ENCODE data around the gene LRRTM3.

The LRRTM3 gene

DNA sequence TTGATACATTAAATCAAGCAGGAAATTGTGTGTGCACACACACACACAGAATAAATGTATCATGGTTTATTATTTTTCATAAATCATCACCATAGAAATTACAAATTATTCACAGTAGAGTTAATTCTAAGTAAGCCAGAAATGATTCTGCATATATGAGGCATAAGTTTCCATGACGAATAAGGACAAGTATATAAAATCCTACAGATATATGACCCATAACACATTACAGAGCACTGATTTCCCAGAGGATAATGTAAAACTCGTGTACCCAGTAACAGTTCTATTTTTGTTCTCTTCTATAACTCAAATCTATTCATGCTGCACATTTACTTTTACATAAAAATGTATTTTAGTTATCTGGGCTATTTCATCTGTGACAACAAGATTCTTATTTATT, 169.7 kb downstream of the LRRTM3 start:
- H3K36me3 ChIP-seq (ENCODE audit: control insufficient read depth in 2 of 2, insufficient read depth in 1 of 2, low read length in 2 of 2): no peaks in the 10 kb centered on the region
- CTCF ChIA-PET: no interaction called here
- TF ChIP-seq ZNF24 (tag by site-specific recombination; IDR thresholded peaks at IDR 0.05) (no peak), ZNF302 (tag by site-specific recombination; IDR thresholded peaks at IDR 0.05; ENCODE audit: low read depth) (no peak), ZNF23 (tag by site-specific recombination; IDR thresholded peaks at IDR 0.05; ENCODE audit: borderline replicate concordance) (no peak), ZNF513 (tag by site-specific recombination; IDR thresholded peaks at IDR 0.05) (no peak), ZNF211 (tag by site-specific recombination; IDR thresholded peaks at IDR 0.05; ENCODE audit: low read depth) (no peak), ZNF623 (tag by site-specific recombination; IDR thresholded peaks at IDR 0.05) (no peak), ZFP69B (tag by site-specific recombination; IDR thresholded peaks at IDR 0.05) (no peak), ZNF274 (IDR thresholded peaks at IDR 0.05; ENCODE audit: low read length) (no peak), ZNF274 (tag by site-specific recombination; IDR thresholded peaks at IDR 0.05; ENCODE audit: borderline replicate concordance) (no peak), ZFP37 (tag by site-specific recombination; IDR thresholded peaks at IDR 0.05) (no peak), TRIM28 (IDR thresholded peaks at IDR 0.05; ENCODE audit: borderline replicate concordance, low read length) (no peak), SCRT2 (tag by site-specific recombination; IDR thresholded peaks at IDR 0.05) (no peak), ZNF221 (tag by site-specific recombination; IDR thresholded peaks at IDR 0.05; ENCODE audit: borderline replicate concordance) (no peak), ZNF701 (tag by site-specific recombination; IDR thresholded peaks at IDR 0.05) (no peak), ZNF785 (tag by site-specific recombination; IDR thresholded peaks at IDR 0.05) (no peak), ZNF514 (tag by site-specific recombination; IDR thresholded peaks at IDR 0.05) (no peak), ZNF324 (tag by site-specific recombination; IDR thresholded peaks at IDR 0.05) (no peak), ZNF133 (tag by site-specific recombination; IDR thresholded peaks at IDR 0.05) (no peak), YY2 (tag by site-specific recombination; IDR thresholded peaks at IDR 0.05) (no peak)
- TF ChIP-seq, protein P1, sequence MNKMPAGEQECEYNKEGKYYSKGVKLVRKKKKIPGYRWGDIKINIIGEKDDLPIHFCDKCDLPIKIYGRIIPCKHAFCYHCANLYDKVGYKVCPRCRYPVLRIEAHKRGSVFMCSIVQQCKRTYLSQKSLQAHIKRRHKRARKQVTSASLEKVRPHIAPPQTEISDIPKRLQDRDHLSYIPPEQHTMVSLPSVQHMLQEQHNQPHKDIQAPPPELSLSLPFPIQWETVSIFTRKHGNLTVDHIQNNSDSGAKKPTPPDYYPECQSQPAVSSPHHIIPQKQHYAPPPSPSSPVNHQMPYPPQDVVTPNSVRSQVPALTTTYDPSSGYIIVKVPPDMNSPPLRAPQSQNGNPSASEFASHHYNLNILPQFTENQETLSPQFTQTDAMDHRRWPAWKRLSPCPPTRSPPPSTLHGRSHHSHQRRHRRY (tag by site-specific recombination; IDR thresholded peaks at IDR 0.05): no peak
- TF ChIP-seq, protein P2, sequence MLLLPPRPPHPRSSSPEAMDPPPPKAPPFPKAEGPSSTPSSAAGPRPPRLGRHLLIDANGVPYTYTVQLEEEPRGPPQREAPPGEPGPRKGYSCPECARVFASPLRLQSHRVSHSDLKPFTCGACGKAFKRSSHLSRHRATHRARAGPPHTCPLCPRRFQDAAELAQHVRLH (tag by site-specific recombination; IDR thresholded peaks at IDR 0.05): no peak
- POLR2A ChIA-PET: no interaction called here
- H3K9me3 ChIP-seq (ENCODE audit: control insufficient read depth, insufficient read depth, low read depth, low read length): no peaks in the 10 kb centered on the region
- H3K4me3 ChIP-seq (ENCODE audit: low read depth, low read length): no peak overlapping the region
- H3K27ac ChIP-seq (ENCODE audit: extremely low read depth, low read depth, low read length): no peak overlapping the region
- peaks cover 3% of the 10 kb centered on the region; the same call in 1 of the 2 replicates for H3K4me1 ChIP-seq (ENCODE audit: control insufficient read depth, insufficient read depth, low read length)

DNA sequence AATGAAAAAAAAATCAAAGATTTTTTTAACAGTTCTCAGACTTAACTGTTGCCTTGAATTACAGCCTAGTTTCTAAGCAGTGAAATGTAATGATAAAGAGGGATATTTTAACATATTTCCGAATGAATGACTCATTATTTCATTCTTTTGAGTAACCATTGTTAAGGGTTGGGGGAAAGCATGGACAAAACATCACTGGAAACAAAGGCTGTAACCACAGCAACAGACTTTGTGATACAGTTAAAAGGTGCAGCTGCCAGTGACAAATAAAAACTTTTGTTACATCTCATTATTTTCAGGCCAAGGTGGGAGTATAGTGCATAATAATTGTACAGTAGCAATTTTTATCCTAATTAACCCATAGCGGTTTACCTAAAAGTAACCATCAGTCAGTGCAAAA, 172.6 kb downstream of the LRRTM3 start:
- Histone ChIP-seq H3K4me3 (ENCODE audit: low read depth, low read length) (no peak overlapping the region), H3K36me3 (ENCODE audit: control insufficient read depth in 2 of 2, insufficient read depth in 1 of 2, low read length in 2 of 2) (no peaks in the 10 kb centered on the region), H3K9me3 (ENCODE audit: control insufficient read depth, insufficient read depth, low read depth, low read length) (no peaks in the 10 kb centered on the region), H3K4me1 (ENCODE audit: control insufficient read depth, insufficient read depth, low read length) (peaks cover 3% of the 10 kb centered on the region; the same call in 1 of the 2 replicates), H3K27ac (ENCODE audit: extremely low read depth, low read depth, low read length) (no peak overlapping the region)
- ChIA-PET POLR2A (no interaction called here), CTCF (interaction anchor here (0.6 kb wide), 1 partner anchor 1178 kb away, joined by 3 read pairs; no protein-coding TSS in a partner anchor)
- TF ChIP-seq, protein P3, sequence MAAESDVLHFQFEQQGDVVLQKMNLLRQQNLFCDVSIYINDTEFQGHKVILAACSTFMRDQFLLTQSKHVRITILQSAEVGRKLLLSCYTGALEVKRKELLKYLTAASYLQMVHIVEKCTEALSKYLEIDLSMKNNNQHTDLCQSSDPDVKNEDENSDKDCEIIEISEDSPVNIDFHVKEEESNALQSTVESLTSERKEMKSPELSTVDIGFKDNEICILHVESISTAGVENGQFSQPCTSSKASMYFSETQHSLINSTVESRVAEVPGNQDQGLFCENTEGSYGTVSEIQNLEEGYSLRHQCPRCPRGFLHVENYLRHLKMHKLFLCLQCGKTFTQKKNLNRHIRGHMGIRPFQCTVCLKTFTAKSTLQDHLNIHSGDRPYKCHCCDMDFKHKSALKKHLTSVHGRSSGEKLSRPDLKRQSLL (tag by site-specific recombination; IDR thresholded peaks at IDR 0.05): no peak
- TF ChIP-seq KLF7 (tag by site-specific recombination; IDR thresholded peaks at IDR 0.05; ENCODE audit: borderline replicate concordance) (no peak), ZNF324 (tag by site-specific recombination; IDR thresholded peaks at IDR 0.05) (no peak), ZNF394 (tag by site-specific recombination; IDR thresholded peaks at IDR 0.05; ENCODE audit: borderline replicate concordance) (no peak), ZNF707 (tag by site-specific recombination; IDR thresholded peaks at IDR 0.05) (no peak), ZNF639 (tag by site-specific recombination; IDR thresholded peaks at IDR 0.05) (no peak)
- TF ChIP-seq, protein P4, sequence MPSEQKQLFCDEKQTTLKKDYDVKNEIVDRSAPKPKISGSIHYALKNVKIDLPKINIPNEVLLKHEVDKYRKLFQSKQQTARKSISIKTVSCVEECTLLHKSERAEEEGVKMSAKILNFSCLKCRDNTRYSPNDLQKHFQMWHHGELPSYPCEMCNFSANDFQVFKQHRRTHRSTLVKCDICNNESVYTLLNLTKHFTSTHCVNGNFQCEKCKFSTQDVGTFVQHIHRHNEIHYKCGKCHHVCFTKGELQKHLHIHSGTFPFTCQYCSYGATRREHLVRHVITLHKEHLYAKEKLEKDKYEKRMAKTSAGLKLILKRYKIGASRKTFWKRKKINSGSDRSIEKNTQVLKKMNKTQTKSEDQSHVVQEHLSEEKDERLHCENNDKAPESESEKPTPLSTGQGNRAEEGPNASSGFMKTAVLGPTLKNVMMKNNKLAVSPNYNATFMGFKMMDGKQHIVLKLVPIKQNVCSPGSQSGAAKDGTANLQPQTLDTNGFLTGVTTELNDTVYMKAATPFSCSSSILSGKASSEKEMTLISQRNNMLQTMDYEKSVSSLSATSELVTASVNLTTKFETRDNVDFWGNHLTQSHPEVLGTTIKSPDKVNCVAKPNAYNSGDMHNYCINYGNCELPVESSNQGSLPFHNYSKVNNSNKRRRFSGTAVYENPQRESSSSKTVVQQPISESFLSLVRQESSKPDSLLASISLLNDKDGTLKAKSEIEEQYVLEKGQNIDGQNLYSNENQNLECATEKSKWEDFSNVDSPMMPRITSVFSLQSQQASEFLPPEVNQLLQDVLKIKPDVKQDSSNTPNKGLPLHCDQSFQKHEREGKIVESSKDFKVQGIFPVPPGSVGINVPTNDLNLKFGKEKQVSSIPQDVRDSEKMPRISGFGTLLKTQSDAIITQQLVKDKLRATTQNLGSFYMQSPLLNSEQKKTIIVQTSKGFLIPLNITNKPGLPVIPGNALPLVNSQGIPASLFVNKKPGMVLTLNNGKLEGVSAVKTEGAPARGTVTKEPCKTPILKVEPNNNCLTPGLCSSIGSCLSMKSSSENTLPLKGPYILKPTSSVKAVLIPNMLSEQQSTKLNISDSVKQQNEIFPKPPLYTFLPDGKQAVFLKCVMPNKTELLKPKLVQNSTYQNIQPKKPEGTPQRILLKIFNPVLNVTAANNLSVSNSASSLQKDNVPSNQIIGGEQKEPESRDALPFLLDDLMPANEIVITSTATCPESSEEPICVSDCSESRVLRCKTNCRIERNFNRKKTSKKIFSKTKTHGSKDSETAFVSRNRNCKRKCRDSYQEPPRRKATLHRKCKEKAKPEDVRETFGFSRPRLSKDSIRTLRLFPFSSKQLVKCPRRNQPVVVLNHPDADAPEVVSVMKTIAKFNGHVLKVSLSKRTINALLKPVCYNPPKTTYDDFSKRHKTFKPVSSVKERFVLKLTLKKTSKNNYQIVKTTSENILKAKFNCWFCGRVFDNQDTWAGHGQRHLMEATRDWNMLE (tag by site-specific recombination; conservative IDR thresholded peaks at IDR 0.05; ENCODE audit: low read depth): no peak

Measured in HEK293 (cell line).